ENCODE results near the gene EPS8.
"Not testable (repeated sequence)": the region's sequence is repeated elsewhere in the genome, so short reads cannot be mapped to it uniquely, and the experiment has no call there.

The EPS8 gene

GRCh38 chr12:15754233-15754632, 35.0 kb downstream of the EPS8 start:
- Mint-ChIP-seq H3K27me3 (peaks cover 12% of the 10 kb centered on the region), H3K27ac (no peak overlapping the region), H3K9me3 (no peaks in the 10 kb centered on the region), H3K4me3 (no peak overlapping the region), H3K36me3 (ENCODE audit: low read depth) (no peaks in the 10 kb centered on the region), H3K4me1 (ENCODE audit: low read depth) (no peaks in the 10 kb centered on the region)

DNA sequence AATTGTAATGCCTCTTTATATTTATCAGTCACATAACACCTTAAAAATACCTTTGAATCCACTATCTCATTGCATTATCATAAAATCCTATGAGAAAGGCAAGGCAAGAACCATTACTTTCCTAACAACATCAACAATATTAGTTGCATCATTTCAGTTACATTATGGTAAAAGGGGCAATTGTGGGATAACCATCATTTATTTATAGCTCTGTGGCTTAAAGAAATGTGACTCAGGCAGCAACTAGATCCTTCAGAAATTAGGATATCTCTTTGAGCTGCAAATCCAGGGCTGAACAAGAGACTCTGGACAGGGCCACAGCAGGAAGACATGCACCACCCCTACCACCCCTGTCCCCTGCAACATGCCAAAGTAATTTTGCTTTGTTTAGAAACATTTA, 36.4 kb downstream of the EPS8 start:
- H3K27ac Mint-ChIP-seq: no peak overlapping the region
- no peaks in the 10 kb centered on the region for H3K9me3 Mint-ChIP-seq
- no peaks in the 10 kb centered on the region for H3K4me1 Mint-ChIP-seq (ENCODE audit: low read depth)
- no peaks in the 10 kb centered on the region for H3K36me3 Mint-ChIP-seq (ENCODE audit: low read depth)
- no peak overlapping the region for H3K4me3 Mint-ChIP-seq
- peaks cover 6% of the 10 kb centered on the region for H3K27me3 Mint-ChIP-seq

- H3K27ac Mint-ChIP-seq: no peak overlapping the region
These were observed 37.4 kb downstream of the EPS8 start for GRCh38 chr12:15751741-15752140.

GRCh38 chr12:15749937-15750336, 39.3 kb downstream of the EPS8 start:
- H3K36me3 Mint-ChIP-seq (ENCODE audit: low read depth): no peaks in the 10 kb centered on the region
- no peak overlapping the region for H3K4me3 Mint-ChIP-seq
- H3K4me1 Mint-ChIP-seq (ENCODE audit: low read depth): no peaks in the 10 kb centered on the region
- peaks cover 6% of the 10 kb centered on the region for H3K27me3 Mint-ChIP-seq
- H3K9me3 Mint-ChIP-seq: no peaks in the 10 kb centered on the region
- no peak overlapping the region for H3K27ac Mint-ChIP-seq

More at GRCh38 chr12:15751741-15752140, 37.4 kb downstream of the EPS8 start:
- H3K4me1 Mint-ChIP-seq (ENCODE audit: low read depth): no peaks in the 10 kb centered on the region
- no peak overlapping the region for H3K4me3 Mint-ChIP-seq
- no peaks in the 10 kb centered on the region for H3K36me3 Mint-ChIP-seq (ENCODE audit: low read depth)
- H3K27me3 Mint-ChIP-seq: peaks cover 8% of the 10 kb centered on the region
- no peaks in the 10 kb centered on the region for H3K9me3 Mint-ChIP-seq

- not testable (repeated sequence) for H3K4me1 Mint-ChIP-seq (ENCODE audit: low read depth); H3K27me3 Mint-ChIP-seq; H3K27ac Mint-ChIP-seq; H3K36me3 Mint-ChIP-seq (ENCODE audit: low read depth); H3K4me3 Mint-ChIP-seq; H3K9me3 Mint-ChIP-seq
These were observed 47.3 kb downstream of the EPS8 start for GRCh38 chr12:15741870-15742269.

- H3K27ac Mint-ChIP-seq: no peak overlapping the region
- H3K27me3 Mint-ChIP-seq: no peaks in the 10 kb centered on the region
These were observed 48.1 kb downstream of the EPS8 start for GRCh38 chr12:15741082-15741481.

DNA sequence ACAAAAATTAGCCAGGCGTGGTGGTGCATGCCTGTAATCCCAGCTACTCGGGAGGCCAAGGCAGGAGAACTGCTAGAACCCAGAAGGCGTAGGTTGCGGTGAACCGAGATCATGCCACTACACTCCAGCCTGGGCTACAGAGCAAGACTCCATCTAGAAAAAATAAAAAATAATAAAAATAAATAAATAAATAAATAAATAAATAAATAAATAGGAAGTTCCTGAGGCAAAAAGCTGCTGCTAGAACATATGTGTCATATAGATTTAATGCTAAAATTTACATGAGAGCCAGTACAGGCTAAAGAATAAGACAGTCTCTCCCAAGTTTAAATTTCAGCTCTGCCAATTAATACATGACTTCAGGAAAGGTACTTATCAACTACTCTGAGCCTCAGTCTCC, 48.8 kb downstream of the EPS8 start:
- H3K4me1 Mint-ChIP-seq (ENCODE audit: low read depth); H3K9me3 Mint-ChIP-seq; H3K27ac Mint-ChIP-seq; H3K36me3 Mint-ChIP-seq (ENCODE audit: low read depth); H3K4me3 Mint-ChIP-seq; H3K27me3 Mint-ChIP-seq: not testable (repeated sequence)

More at GRCh38 chr12:15741082-15741481, 48.1 kb downstream of the EPS8 start:
- no peaks in the 10 kb centered on the region for H3K9me3 Mint-ChIP-seq
- no peaks in the 10 kb centered on the region for H3K4me1 Mint-ChIP-seq (ENCODE audit: low read depth)
- H3K36me3 Mint-ChIP-seq (ENCODE audit: low read depth): no peaks in the 10 kb centered on the region
- H3K4me3 Mint-ChIP-seq: no peak overlapping the region

DNA sequence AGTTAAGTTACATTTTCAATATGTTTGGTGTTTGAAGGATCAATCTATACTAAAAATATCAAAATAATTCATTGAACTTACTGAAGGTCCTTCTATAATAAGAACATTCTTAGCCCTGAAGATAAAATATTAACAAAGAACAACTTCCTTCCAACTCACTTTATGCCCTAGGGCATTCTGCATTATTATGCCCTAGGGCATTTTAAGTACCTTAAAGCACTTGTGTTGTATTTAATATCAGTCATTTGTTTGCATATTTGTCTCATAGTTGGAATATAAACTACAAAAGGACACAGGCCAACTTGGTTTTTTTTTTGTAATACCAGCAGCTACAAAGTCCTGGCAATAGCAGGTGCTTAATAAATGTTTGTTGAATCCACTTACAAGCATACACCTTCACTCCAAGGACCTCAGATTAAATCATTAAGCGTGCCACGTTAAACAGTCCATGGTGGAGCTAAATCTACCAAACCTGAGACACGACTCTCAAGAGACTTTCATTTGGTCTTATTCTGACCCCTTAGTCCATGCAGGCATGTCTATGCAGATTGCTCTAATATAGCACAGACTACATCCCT, 50.7 kb downstream of the EPS8 start:
- Mint-ChIP-seq H3K27me3 (peaks cover under 1% of the 10 kb centered on the region), H3K4me1 (ENCODE audit: low read depth) (no peaks in the 10 kb centered on the region), H3K36me3 (ENCODE audit: low read depth) (no peaks in the 10 kb centered on the region), H3K9me3 (no peaks in the 10 kb centered on the region), H3K27ac (no peak overlapping the region), H3K4me3 (no peak overlapping the region)

- peaks cover 4% of the 10 kb centered on the region for H3K27me3 Mint-ChIP-seq
- no peak overlapping the region for H3K4me3 Mint-ChIP-seq
- no peaks in the 10 kb centered on the region for H3K4me1 Mint-ChIP-seq (ENCODE audit: low read depth)
- no peak overlapping the region for H3K27ac Mint-ChIP-seq
- H3K36me3 Mint-ChIP-seq (ENCODE audit: low read depth): no peaks in the 10 kb centered on the region
- H3K9me3 Mint-ChIP-seq: no peaks in the 10 kb centered on the region
These were observed 53.2 kb downstream of the EPS8 start for GRCh38 chr12:15735837-15736615.

- no peaks in the 10 kb centered on the region for H3K9me3 Mint-ChIP-seq
- no peaks in the 10 kb centered on the region for H3K36me3 Mint-ChIP-seq (ENCODE audit: low read depth)
- H3K4me1 Mint-ChIP-seq (ENCODE audit: low read depth): no peaks in the 10 kb centered on the region
- H3K27me3 Mint-ChIP-seq: peaks cover 4% of the 10 kb centered on the region
- no peak overlapping the region for H3K27ac Mint-ChIP-seq
- H3K4me3 Mint-ChIP-seq: no peak overlapping the region
These were observed 56.1 kb downstream of the EPS8 start for GRCh38 chr12:15733136-15733535.

- H3K9me3 Mint-ChIP-seq: no peaks in the 10 kb centered on the region
- H3K27ac Mint-ChIP-seq: no peak overlapping the region
- peaks cover 4% of the 10 kb centered on the region for H3K27me3 Mint-ChIP-seq
These were observed 56.7 kb downstream of the EPS8 start for GRCh38 chr12:15732341-15733061.

DNA sequence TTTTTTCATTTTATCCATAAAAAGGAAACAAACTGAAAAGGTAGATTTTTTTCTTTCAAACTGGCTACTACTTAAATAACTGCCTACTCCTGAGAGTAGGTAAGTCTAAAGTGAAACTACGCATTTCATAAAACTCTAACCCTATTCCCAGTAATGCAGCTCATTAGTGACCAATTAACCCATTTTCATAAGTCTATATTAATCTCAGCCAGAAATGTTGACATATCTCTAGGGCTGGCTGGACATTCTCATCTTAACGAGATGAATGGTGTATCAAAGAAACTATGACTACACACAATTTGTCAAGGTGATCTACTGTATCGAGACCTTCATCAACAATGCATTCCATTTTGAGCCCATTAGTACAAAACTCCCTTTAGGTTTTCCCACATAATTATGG, 57.2 kb downstream of the EPS8 start:
- Mint-ChIP-seq H3K4me1 (ENCODE audit: low read depth) (no peaks in the 10 kb centered on the region), H3K36me3 (ENCODE audit: low read depth) (no peaks in the 10 kb centered on the region), H3K27me3 (peaks cover 4% of the 10 kb centered on the region), H3K4me3 (no peak overlapping the region), H3K27ac (no peak overlapping the region), H3K9me3 (no peaks in the 10 kb centered on the region)

More at GRCh38 chr12:15732341-15733061, 56.7 kb downstream of the EPS8 start:
- Mint-ChIP-seq H3K4me3 (no peak overlapping the region), H3K4me1 (ENCODE audit: low read depth) (no peaks in the 10 kb centered on the region), H3K36me3 (ENCODE audit: low read depth) (no peaks in the 10 kb centered on the region)

- Mint-ChIP-seq H3K27me3 (peaks cover 4% of the 10 kb centered on the region), H3K27ac (no peak overlapping the region), H3K4me1 (ENCODE audit: low read depth) (no peaks in the 10 kb centered on the region), H3K9me3 (no peaks in the 10 kb centered on the region), H3K36me3 (ENCODE audit: low read depth) (no peaks in the 10 kb centered on the region), H3K4me3 (no peak overlapping the region)
These were observed 60.1 kb downstream of the EPS8 start for GRCh38 chr12:15729097-15729496.

DNA sequence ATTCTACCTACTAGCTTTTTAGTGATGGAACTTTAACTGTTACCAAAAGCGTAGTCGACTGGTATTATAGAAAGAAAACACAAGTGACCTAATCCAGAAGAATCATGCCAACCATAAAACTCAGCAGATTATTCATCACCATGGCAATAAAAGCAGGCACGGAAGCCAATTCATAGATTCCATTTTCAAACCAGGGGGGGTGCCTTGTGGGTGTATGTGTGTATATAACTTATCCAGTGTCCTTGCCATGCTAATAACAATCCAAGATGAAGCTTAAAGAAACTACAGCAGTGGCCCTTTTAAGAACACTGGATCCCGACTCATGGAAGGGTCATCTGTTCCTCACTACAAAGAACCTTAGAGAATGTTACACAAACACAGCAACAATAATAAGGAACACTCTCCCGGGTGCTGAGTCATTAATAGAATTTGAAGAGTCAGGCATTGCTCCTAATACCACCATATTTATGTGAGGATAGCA, 61.0 kb downstream of the EPS8 start:
- no peaks in the 10 kb centered on the region for H3K36me3 Mint-ChIP-seq (ENCODE audit: low read depth)
- H3K4me3 Mint-ChIP-seq: no peak overlapping the region
- no peaks in the 10 kb centered on the region for H3K9me3 Mint-ChIP-seq
- H3K27me3 Mint-ChIP-seq: no peaks in the 10 kb centered on the region
- no peak overlapping the region for H3K27ac Mint-ChIP-seq
- no peaks in the 10 kb centered on the region for H3K4me1 Mint-ChIP-seq (ENCODE audit: low read depth)

- no peak overlapping the region for H3K4me3 Mint-ChIP-seq
- H3K27ac Mint-ChIP-seq: no peak overlapping the region
- H3K4me1 Mint-ChIP-seq (ENCODE audit: low read depth): no peaks in the 10 kb centered on the region
- H3K36me3 Mint-ChIP-seq (ENCODE audit: low read depth): no peaks in the 10 kb centered on the region
- no peaks in the 10 kb centered on the region for H3K9me3 Mint-ChIP-seq
- no peaks in the 10 kb centered on the region for H3K27me3 Mint-ChIP-seq
These were observed 62.4 kb downstream of the EPS8 start for GRCh38 chr12:15726878-15727150.
